22Rv1 (cell line): ENCODE results near the gene RNF180.

Experiments used
- H3K27ac ChIP-seq: fragments of 450-650 bp; 2 replicates; pipeline ENCODE4 v1.5.1; 2017
- ZFX ChIP-seq: fragments of 450-650 bp; IDR thresholded peaks from 2 replicates; pipeline ENCODE4 v1.6.1; 2017; ENCODE audit warnings: antibody characterized with exemption, borderline replicate concordance
- TF ChIP-seq, protein P1 (sequence below): fragments of 450-650 bp; IDR thresholded peaks from 2 replicates; pipeline ENCODE4 v1.5.1; 2017; ENCODE audit warnings: mild to moderate bottlenecking

RNF180 gene

GRCh38 chr5:64330728-64331231, 165.1 kb downstream of the RNF180 start:
- TF ChIP-seq, protein P1, sequence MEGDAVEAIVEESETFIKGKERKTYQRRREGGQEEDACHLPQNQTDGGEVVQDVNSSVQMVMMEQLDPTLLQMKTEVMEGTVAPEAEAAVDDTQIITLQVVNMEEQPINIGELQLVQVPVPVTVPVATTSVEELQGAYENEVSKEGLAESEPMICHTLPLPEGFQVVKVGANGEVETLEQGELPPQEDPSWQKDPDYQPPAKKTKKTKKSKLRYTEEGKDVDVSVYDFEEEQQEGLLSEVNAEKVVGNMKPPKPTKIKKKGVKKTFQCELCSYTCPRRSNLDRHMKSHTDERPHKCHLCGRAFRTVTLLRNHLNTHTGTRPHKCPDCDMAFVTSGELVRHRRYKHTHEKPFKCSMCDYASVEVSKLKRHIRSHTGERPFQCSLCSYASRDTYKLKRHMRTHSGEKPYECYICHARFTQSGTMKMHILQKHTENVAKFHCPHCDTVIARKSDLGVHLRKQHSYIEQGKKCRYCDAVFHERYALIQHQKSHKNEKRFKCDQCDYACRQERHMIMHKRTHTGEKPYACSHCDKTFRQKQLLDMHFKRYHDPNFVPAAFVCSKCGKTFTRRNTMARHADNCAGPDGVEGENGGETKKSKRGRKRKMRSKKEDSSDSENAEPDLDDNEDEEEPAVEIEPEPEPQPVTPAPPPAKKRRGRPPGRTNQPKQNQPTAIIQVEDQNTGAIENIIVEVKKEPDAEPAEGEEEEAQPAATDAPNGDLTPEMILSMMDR = no peak
- no peak for TF ChIP-seq ZFX
- H3K27ac ChIP-seq = no peak overlapping the region

DNA sequence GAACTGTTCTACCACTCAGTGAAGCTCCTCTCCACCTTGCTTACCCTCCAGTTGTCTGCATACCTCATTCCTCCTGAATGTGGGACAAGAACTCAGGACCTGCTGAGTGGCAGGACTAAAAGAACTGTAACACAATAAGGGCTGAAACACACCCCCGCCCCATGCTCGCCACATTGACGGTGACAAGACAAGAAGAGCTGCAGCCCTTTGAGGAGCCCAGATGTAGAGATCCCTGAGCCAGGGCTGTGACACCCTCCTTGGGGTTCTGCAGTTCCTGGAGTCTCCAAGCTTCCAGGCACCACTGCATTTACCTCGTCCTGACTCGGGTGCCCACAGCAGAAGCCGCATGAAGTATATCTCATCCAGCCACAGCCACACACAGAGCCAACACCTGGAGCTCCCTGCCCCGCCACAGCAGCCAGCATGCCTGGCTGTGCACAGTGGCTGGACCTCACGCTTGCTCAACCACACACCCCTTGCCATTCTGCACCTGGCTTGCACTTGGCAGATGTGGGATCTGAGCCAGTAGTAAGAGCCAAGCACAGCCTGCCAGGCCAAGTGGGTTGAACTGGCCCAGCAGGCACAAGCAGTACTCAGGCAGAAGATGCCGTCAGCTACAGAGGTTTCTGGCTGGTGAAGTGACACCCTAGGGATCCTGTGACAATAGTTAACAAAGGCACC, 166.1 kb downstream of the RNF180 start:
- TF ChIP-seq, protein P1 = no peak
- no peak for TF ChIP-seq ZFX
- H3K27ac ChIP-seq = no peak overlapping the region

DNA sequence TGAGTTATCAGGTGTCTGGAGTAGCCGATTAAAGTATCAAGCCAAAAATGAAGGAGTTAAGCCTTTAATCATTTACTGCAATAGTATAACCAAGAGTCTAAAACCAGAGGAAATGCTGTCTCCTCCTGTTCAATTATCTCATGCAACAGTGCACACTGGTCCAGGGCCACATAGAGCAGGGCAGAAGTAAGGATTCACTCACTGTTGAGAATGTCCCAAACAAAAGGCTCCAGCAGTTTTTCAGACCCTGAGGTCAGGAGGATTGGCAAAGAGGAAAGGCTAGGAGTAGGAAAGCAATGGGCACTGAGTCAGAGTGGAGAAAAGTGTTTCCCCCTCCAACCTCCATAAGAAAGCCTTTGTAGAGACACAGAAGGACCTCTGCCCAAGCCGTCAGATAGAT, 168.2 kb downstream of the RNF180 start:
- no peak overlapping the region for H3K27ac ChIP-seq
- TF ChIP-seq, protein P1 = no peak
- no peak for TF ChIP-seq ZFX

- TF ChIP-seq, protein P1 = no peak
- no peak overlapping the region for H3K27ac ChIP-seq
Observed at GRCh38 chr5:64339769-64340168, 174.1 kb downstream of the RNF180 start.

DNA sequence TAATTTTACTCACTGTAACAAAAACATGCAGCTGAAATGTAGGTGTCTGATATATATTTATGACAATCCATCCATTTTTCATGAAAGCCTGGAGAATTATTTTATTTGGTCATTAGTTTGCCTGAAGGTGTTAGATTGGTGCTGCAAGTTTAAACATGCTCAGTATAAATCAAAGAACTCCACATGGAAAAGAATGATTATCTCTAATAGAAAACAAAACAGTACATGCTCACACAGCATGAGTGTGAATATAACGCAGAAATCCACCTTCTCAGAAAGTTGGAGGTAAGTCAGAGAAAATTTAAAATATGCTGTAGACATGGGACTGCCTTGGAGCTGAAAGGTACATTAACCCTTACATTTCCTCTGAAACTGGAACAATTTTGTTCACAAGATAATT, 174.7 kb downstream of the RNF180 start:
- no peak for TF ChIP-seq ZFX
- TF ChIP-seq, protein P1 = no peak
- H3K27ac ChIP-seq = no peak overlapping the region

DNA sequence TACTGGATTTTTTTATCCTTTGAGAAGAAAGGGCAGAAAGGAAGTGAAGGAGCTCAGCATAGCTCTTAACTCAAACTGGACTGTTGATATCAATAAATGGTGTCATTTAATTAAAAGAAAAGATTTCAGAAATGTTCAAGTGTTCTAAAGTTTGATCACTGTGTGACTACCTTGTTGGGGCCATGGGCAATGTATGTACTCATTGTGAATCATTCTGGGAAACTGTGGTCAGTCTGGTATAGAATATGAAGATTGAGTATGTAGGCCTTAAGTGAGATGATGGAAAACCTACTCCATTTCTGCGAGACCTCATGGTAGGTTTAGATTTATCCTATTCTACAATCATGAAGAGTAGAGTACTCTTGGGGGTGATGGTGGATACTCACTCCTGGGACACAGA, 175.7 kb downstream of the RNF180 start:
- TF ChIP-seq, protein P1 = no peak
- TF ChIP-seq ZFX = no peak

DNA sequence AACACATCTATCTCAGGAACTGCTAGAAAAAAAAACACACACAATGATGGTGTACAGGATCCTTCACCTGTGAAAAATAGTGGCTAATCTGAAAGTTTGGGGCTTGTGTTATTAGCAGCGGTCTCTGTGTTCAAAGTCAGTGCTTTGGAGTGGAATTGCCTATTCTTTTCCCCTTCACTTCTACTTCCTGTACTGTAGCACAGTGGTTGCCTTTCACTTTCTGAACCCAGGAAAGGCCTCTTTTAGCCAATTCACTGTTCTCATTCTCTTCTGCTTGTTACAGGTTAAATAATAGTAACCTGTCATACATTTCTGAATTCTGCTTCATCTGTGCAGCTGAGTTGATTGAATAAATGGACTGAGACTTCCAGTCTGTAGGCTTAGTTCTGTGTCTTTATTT, 178.9 kb downstream of the RNF180 start:
- TF ChIP-seq, protein P1 = no peak
- TF ChIP-seq ZFX = no peak
- H3K27ac ChIP-seq = no peak overlapping the region

More for the DNA sequence above, 175.7 kb downstream of the RNF180 start:
- H3K27ac ChIP-seq = no peak overlapping the region
